Activated gamma-delta T cell treated with anti-CD3 and anti-CD28 coated beads, Interleukin-2, amount 50 U/mL, for 16 hours (primary cell): ENCODE measurements around the gene HS3ST1.
"Not testable (repeated sequence)": the region's sequence is repeated elsewhere in the genome, so short reads cannot be mapped to it uniquely, and the experiment has no call there.

ENCODE experiments used
- DNase-seq: peaks from one replicate; pipeline ENCODE4 v3.0.0-alpha.2; 2020; ENCODE audit warnings: low read depth

The HS3ST1 gene

DNA sequence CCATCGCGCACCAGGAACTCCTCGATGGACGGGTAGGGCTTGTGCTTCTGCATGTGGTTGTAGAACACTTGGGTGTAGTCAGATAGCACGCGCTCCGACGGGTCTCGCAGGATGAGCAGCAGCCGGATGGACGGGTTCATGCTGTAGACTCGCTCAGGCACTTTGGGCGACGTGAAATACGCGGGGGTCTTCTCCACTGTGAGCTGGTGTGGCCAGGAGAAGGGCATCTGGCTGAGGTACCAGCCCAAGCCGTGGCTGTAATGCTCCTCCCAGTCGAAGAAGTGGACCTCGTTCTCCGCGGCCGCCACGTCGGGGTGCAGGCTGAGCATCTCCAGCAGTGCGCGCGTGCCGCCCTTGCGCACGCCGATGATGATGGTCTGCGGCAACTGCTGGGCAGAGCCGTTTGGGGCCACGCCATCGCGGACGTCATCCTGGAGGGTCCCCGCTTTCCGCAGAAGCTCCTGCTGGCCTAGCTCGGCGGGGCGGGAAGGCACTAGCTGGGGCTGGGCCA is 29.2 kb downstream of the HS3ST1 start:
- DNase-seq = no peak

DNA sequence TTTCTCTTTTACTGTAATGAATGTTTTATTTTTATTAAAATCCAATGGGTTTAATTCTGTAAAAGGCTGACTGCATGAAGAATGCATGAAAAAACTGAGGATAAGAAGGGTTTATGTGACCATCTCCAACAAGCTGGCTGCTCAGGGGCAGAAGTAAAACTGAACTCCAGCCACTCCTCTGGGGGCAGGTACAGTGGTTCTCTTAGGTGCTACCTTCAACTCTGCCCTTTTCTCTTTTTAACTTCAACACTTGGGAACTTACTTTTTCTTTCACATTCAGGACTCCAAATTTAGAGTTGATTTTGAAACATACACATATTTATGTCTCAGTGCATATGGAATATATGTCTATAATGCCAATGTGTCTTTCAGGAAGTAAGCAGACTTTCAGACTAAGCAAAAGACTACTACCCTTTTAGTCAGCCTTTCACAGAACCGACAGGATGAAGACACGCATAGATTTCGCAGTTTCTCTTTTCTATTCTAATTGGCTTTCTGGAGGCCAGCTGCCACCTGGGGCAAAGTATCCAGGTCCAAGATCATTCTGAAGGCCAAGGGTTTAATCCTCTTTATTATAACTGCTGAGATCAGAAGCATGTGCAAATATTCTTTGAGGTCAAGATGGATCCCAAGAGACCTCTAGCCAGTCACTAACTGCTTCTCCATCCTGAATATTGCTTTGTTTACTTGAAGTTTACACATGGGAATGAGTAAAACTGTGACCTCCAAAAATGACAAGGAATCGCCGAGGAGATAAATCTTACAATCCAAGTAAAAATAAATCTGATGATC is 30.7 kb downstream of the HS3ST1 start:
- DNase-seq = no peak

DNA sequence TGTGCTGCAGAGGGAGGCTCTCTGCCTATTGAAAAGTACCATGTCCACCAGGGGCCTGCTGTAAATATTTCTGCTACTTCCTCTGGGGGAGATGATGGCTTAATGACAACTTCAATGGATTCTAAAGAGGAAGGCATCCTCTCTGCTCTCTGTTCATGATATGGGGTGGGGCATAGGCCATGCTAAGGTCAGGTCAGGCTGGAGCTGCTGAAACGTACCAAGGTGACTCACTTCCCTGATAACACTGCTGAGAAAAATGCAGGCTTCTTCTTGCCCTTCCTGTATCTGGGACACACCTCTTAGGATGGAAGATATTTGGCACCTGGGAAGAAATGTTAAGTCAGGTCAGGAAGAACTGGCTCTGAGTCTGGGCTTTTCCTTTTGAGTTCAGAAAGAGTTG is 31.5 kb downstream of the HS3ST1 start:
- no peak for DNase-seq

DNA sequence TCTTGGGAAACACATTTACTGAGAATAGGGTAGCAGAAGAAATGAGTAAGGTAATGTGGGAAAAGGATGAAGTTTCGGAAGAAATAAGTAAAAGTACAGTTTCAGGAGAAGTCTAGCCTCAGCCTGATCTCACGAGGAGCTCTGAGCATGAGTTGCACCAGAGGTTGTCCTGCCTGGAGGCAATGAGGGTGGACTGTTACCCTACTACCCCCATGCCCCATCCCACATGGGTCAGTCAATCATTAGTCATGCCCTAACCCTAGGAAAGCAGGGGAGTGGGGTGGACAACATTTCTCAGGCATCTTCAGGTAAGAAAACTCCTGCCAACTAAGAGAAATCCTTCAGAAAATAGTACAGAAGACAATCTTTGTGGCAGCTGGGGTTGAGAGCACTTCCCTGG is 35.1 kb downstream of the HS3ST1 start:
- no peak for DNase-seq

DNA sequence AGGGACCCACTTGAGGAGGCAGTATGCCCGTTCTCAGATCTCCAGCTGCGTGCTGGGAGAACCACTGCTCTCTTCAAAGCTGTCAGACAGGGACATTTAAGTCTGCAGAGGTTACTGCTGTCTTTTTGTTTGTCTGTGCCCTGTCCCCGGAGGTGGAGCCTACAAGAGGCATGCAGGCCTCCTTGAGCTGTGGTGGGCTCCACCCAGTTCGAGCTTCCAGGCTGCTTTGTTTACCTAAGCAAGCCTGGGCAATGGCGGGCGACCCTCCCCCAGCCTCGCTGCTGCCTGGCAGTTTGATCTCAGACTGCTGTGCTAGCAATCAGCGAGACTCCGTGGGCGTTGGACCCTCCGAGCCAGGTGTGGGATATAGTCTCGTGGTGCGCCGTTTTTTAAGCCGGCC is 44.6 kb downstream of the HS3ST1 start:
- DNase-seq = not testable (repeated sequence)

DNA sequence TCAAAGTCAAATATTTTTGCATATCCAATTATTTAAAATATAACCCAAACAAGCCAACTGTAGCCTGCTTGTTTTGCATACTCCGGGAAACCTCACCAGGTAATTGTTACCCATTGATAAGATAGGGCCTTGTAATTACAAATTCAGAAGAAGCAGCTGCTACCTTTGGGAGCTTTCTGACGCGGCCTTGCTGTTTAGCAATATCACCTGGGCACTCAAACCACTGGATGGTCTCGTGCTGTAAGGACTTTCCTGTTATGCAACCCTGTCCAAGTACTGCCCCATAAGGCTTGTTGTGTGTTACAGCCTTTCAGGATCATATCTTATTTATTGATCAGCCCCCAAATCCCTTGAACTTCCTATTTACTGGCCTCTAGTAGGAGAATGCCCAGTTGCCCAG is 52.1 kb downstream of the HS3ST1 start:
- DNase-seq = no peak

DNA sequence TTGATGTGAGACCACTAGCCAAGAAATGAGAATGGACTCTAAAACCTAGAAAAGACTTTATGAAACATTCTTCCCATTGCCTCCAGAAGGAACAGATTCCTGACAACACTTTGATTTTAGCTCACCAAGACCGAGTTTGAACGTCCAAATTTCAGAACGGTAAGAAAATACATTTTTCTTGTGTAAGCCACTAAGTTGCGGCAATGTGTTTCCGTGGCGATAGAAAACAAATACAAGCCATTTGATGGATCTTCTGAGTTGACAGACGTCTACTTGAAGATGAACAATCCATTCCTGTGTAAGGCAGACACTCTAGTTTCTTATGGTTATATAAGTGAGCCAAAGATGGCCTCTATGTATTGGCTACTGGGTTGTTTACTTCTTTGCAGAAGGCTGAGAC is 52.5 kb downstream of the HS3ST1 start:
- DNase-seq = no peak

DNA sequence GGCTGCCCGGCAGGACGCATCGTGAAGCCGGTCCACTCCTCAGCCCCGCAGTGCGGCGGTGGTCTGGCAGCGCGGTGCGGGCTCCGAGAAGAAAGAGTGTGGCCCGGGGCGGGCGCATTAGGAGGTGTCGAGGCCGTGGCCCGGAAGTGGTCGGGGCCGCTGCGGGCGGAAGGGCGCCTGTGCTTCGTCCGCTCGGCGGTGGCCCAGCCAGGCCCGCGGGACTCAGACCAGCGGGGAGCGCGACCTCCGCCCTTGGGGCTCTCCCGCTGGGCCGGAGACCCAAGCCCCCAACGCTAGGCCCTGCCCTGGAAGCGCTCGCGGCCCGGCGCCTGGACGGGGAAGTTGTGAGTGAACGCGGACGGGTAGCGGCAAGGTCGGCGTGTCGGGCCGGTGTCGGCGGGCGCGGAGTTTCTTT is 60.0 kb downstream of the HS3ST1 start:
- no peak for DNase-seq

DNA sequence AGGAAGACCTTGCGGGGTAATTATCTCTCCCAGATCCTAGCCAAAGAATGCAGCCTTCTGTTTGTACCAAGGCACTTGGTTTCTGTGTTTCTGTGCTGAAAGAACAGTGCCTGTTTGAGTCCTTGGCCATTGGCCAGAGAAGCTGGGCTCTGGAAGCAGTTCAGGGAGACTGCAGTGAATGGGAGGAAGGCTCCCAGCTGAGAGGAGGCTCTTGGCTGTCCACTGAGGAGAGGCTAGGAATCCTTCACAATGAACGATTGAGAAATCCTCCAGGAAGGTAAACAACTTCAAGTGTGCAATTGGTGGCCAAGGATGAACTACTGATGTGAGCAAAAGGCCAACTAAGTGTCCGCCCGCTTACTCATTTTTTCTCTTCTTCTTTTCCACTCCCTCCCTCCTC is 61.3 kb downstream of the HS3ST1 start:
- DNase-seq = no peak

DNA sequence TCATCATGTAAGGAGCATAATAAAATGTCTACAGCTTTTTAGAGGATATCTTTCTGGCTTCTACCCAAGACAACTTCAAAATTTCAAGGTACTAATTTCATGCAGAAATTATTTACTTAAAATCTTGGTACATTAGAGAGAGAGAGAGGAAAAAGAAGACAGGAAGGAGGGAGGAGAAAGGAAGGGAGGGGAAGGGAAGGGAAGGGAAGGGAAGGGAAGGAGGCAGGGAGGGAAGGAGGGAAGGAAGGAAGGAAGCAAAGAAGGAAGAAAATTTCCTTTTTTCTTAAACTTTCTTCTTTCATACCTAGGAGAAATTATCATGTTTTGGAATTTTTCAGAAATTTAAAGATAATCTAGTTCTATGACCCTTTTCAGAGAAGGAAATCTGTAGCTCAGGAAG is 61.8 kb downstream of the HS3ST1 start:
- no peak for DNase-seq

DNA sequence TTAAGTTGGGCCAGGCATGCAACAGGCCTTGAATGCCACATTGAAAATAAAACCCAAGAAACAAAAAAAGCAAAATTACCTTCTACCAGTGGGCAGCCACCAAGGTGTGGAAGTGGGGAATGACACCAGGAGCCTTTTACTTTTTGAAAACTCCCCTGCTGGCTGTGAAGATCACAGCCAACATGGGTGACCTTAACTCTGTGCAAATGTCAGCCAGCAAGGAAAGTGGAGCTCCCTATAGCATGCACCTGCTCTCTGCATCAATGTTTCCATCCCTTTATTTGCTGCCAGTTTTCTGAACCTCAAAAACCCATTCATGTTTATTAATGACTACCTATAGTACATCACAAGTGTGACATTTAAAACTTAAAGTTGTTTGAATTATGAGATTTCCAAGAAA is 63.7 kb downstream of the HS3ST1 start:
- no peak for DNase-seq

DNA sequence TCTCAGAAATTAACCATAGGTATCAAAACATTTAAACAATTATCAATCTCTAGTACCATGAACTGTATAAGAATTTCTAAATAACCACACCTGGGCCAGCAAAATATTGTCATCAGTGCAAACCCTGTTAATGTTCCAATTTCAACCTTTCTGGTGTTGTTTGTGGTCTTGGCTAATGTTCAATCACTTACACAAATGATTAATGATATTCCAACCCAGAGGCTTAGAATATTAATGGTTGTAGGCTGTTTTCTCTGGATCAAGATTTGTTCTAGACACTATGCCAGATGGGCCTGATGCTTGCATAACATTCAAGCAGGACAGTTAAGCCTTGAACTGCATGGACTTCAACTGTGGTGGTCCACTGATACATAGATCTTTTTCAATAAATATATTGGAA is 69.1 kb downstream of the HS3ST1 start:
- DNase-seq = no peak

DNA sequence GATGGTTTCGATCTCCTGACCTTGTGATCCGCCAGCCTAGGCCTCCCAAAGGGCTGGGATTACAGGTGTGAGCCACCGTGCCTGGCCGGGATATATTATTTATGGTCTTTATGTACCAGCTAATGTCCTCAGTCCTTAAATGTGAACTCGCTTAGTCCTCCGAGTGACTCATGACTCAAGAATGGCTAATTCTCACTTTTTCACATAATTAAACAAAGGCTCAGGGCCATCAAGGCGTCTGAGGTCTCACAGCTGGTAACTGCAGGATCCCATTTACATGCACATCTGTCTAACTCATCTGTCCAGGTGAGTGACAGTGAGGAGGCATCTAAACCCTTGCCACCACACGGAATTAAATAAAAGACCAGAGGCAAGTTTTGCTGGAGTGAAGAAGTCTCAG is 73.5 kb downstream of the HS3ST1 start:
- DNase-seq = no peak

DNA sequence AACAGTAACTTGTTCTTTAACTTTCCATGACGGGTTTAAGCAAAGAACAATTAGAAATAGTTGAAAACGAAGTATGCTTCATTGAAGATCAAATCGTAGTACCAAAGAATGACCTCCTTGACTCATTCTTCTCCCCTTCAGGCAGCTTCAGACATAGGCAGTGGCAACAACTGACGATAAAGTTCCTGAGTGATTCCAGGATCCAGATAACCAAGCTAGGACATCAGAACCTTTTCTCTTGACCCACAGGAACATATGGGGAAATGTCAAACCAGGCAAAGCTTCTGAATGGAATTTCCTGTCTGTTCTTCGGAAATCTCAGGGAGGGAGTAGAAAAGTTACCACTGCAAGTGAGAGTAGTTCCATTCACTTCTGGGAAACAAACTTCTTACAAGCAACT is 74.2 kb downstream of the HS3ST1 start:
- DNase-seq = no peak

DNA sequence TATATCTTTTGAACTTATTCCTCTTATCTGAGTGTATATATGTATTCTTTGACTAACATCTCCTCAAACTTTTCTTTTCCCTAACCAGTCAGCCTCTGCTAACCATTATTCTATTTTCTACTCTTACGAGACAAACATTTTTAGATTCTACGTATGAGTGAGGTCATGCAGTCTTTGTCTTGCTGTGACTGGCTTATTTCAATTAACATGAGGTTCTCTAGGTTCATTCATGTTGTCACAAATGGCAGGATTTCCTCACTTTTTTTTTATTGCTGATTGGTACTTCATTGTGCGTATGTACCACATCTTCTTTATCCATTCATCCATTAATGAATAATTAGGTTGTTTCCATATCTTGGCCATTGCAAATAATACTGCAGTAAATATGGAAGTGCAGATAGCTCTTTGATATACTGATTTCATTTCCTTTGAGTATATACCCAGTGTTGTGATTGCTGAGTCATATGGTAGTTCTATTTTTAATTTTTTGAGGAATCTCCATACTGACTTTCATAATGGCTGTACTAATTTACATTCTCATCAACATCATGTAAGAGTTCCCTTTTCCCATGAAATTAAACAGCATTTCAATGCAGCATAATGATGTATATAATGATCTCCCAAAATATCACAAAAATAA is 80.1 kb downstream of the HS3ST1 start:
- DNase-seq = no peak

DNA sequence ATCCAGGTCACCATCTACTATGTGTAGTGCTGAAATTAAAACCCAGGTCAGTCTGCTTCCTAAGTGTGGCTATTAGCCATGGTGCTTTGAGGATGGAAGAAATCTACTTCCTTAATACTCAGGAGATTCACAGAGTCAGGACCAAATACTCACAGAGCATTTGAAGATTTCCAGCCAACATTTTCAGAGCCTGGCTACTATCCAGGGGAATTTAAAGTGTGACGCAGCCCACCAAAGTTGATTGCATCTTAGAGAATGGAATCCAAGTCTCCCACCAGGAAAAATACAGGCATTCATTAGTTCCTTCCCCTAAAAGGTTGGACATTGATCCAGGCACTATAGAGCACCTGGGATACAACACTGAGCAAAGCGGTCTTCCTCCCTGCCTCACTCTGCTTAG is 83.8 kb downstream of the HS3ST1 start:
- no peak for DNase-seq

DNA sequence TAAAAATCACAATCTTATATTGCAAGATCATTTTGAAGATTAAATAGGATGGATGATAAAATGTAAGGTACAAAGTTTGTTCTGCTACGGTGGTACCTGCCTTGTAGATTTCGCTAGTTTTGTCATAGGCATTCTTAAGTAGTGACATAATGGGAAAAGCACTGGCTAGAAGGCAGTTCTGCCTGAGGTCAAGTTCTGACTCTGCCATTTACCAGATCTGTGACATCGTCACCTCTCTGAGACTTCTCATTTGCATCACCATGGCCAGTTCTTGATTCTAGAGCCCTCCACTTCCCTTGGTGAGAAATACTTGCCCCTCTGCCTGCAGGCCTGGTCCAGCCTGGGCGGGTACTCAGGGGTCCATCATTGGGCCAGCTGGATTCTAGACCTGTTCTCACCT is 85.2 kb downstream of the HS3ST1 start:
- no peak for DNase-seq
